ENCODE measurements around the gene DDX31. TPM values are rescaled to one million over a fixed set of nuclear protein-coding genes. Genes with fewer than 3 reads are reported as not detected.

The DDX31 gene
- total RNA-seq, 4 donors from 2014 or later: 16.9 to 24.1 (median 18.6) TPM

- WGBS, 2 donors: 4 to 6% methylated on average over 41 to 42 of the region's 42 CpGs
- no peak for TF ChIP-seq CTCF (IDR thresholded peaks at IDR 0.05)
- no peak for TF ChIP-seq POLR2A (IDR thresholded peaks at IDR 0.05)
- DNase-seq (ENCODE audit: low spot score in 2 of 2): no peak
- intact Hi-C loops (cut with DNase I; ENCODE audit: low total_unique reads): no loop called here
- no peak overlapping the region for H3K4me3 ChIP-seq (ENCODE audit: low read depth, poor library complexity, severe bottlenecking)
Observed at GRCh38 chr9:132585954-132586829, 83.6 kb downstream of the DDX31 start.

GRCh38 chr9:132584601-132585560 lies 84.9 kb downstream of the DDX31 start:
- H3K4me3 ChIP-seq (ENCODE audit: low read depth, poor library complexity, severe bottlenecking): no peak overlapping the region
- TF ChIP-seq POLR2A (IDR thresholded peaks at IDR 0.05) (no peak), CTCF (IDR thresholded peaks at IDR 0.05) (no peak)
- no peak for DNase-seq (ENCODE audit: low spot score in 2 of 2)
- 10 to 12% methylated on average over 30 of the region's 30 CpGs for WGBS, 2 donors
- intact Hi-C loops (cut with DNase I; ENCODE audit: low total_unique reads): no loop called here

GRCh38 chr9:132583584-132584304 lies 86.0 kb downstream of the DDX31 start:
- no peak for TF ChIP-seq POLR2A (IDR thresholded peaks at IDR 0.05)
- no peak for TF ChIP-seq CTCF (IDR thresholded peaks at IDR 0.05)

GRCh38 chr9:132582786-132583583 lies 86.8 kb downstream of the DDX31 start:
- DNase-seq (ENCODE audit: low spot score in 2 of 2): no peak
- H3K4me3 ChIP-seq (ENCODE audit: low read depth, poor library complexity, severe bottlenecking): no peak overlapping the region
- WGBS, 2 donors: 8 to 15% methylated on average over 23 to 24 of the region's 37 CpGs
- no peak for TF ChIP-seq POLR2A (IDR thresholded peaks at IDR 0.05)
- no peak for TF ChIP-seq CTCF (IDR thresholded peaks at IDR 0.05)
- intact Hi-C loops (cut with DNase I; ENCODE audit: low total_unique reads): no loop called here

More at GRCh38 chr9:132583584-132584304, 86.0 kb downstream of the DDX31 start:
- WGBS, 2 donors: 5 to 7% methylated on average over 8 of the region's 8 CpGs
- H3K4me3 ChIP-seq (ENCODE audit: low read depth, poor library complexity, severe bottlenecking): no peak overlapping the region
- no peak for DNase-seq (ENCODE audit: low spot score in 2 of 2)
- intact Hi-C loops (cut with DNase I; ENCODE audit: low total_unique reads): no loop called here

Data from lower leg skin (tissue), 4 donors.